ENCODE data around the gene KCNQ1OT1.

GRCh38 chr11:2685566-2686359 is 14.0 kb downstream of the KCNQ1OT1 start:
- TF ChIP-seq CTCF (IDR thresholded peaks at IDR 0.05): no peak
- TF ChIP-seq JUND (IDR thresholded peaks at IDR 0.05): no peak

All from SK-N-SH (cell line).